HG02610 (cell line): ENCODE data around the gene MSX2.

Experiments
- ATAC-seq: cut with Tn5 transposase; IDR thresholded peaks from one replicate; pipeline ENCODE4 v1.9.1; 2021; ENCODE audit warnings: mild to moderate bottlenecking, moderate library complexity; ENCODE audit not compliant: unreplicated experiment

The MSX2 gene

DNA sequence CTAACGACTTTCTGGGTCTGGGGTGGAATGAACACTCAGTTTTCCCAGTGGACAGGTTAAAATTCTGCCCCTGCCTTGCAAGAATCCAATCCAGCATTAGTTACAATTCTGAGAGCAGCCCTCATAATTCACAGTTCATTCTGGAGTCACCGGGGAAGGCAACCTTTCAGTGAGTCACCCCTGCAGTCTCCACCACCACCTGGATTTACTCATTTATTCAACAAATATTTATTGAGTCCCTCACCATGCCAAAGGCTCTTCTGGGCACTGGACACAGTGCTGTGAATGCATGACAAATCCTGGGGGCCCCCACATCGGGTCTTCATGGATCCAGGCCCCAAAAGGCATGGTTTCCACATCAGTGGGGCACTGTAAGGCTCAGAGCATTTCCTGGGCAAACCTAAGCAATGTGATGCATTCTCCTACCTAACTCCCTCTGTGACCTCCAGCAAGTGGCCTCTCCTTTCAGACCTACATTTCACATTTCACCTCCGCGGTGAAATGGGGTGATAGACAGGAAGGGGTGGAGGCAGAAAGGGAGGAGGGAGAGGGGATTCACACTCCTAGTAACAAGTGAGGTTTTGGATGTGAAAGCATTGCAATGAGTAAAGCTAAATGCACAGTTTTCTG, 6.4 kb upstream of the MSX2 start:
- ATAC-seq = no peak

GRCh38 chr5:174718880-174719610, 5.3 kb upstream of the MSX2 start:
- ATAC-seq = no peak

DNA sequence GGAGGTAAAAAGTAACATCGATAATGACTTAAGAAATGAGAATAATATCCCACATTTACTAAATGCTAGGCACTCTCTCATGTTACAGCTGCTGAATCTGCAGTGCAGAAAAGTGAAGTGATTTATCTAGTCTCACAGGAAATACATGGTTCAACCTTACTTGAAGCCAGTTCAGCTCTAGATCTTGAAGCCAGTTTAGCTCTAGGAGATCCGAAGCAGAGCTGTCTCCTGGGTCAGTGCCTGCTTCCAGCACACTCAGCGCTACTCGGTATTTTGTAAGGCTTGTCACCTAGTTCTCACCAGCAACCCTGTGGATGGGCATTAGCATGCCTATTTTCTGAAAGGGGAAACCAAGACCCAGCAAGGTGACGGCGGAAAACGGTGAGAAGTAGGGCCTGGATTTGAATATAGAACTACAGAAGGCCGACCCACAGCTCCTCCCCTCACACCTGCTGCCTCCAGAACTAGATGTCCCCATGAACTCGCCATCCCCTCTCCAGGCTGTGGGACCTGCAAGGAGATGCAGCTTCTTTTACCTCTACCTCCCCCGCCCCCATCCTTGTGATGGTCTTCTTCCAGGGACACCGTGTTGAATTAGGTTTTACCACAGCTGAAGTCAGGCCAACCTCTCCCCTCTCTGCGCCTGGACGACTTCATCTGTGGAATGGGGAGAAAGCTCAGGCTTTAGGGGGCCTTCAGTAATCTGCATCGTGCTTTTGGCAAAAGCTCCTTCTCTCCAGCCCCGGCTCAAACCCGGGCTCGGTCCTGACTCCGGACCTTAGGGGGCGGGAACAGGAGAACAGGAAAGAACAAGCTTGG, 4.4 kb upstream of the MSX2 start:
- no peak for ATAC-seq

- ATAC-seq = no peak
These were observed 3.5 kb upstream of the MSX2 start for GRCh38 chr5:174720612-174721529.

GRCh38 chr5:174721530-174722432, 2.6 kb upstream of the MSX2 start:
- ATAC-seq = no peak

DNA sequence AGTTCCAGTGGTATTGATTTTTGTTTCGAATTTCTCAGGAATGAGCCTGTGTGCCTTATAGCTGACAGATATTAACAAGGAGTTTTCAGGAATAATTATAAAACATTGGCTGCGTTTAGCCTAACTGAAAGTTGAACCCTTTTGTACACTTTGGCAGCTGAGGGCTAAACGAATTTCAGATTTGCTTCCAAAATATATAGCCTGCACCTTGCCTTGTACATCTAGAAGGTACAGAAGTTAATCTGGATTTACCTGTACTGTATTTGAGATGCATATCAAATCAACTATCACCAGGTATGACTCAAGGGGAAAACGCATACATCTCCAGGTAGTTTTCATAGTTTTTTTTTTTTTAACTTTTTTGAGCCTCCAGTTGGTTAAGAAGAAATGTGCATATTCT, 1.9 kb upstream of the MSX2 start:
- ATAC-seq = no peak

- ATAC-seq = no peak
These were observed 935 bp upstream of the MSX2 start for GRCh38 chr5:174723315-174723978.

DNA sequence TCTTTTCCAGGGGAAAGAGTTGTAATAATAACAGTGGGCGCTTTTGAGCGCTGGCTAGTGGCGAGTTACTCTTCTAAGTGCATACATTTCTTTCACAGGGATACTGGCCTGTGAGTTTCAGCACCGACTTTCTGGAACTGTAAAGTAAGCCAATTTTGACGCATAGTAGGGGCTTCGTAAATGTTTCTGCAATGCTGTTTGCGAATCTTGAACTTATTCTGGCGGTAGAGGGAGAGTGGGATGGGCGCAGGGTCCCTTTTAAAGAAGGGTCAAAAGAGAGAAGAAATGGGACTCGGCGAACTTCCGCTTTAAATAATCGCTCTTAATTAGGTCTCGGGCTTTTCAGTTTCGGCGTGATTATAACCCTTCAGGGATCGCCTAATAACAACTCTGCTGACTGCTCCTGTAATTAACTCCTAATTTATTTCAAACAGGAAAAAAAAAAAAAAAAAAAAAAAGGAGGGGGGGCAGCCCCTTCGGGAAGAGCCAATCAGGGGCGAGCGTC, 351 bp upstream of the MSX2 start:
- no peak for ATAC-seq

GRCh38 chr5:174725261-174725990, 1.0 kb downstream of the MSX2 start:
- no peak for ATAC-seq

- no peak for ATAC-seq
These were observed 1.7 kb downstream of the MSX2 start for GRCh38 chr5:174725991-174726601.

- no peak for ATAC-seq
These were observed 2.8 kb downstream of the MSX2 start for GRCh38 chr5:174726916-174727793.

DNA sequence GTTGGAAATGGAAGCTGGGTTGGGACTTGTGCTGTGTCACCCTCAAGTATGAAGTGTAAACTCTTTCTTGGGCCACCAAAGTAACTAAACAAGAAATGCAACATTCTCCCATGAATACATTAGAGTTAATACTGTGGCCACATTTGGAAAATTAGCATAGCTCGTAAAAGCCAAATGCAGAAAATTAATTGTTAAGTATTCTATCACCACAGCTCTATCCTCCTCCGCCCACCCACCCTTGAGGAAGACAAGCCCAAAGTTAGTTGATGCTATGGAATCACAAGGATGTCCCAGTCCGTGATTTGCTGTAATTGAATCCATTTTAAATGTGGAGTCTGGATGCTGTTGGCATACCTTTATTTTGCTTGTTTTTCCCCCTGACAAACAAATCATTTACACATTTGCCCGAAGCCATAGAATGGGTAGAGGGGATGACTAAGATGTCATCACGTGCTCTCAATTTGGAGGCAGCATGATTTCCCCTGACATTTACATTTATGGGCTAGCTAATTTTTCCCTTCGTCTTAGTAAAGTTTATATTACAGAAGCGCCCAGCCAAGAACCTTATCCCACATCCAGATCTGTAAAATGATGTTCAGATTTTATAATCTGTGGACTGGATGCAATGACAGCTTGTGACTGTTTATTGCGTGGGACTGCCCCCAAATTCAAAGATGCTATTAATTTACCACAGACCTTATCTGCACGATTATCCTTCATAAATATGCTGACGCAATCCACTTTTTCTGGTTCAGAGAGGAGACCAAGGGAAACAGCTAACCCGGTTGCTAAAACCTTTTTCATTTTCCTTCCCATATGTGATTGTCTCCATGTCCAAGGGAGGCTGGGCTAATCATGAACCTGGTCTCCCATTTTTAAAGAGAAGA, 3.7 kb downstream of the MSX2 start:
- ATAC-seq = no peak

GRCh38 chr5:174729075-174729680, 4.8 kb downstream of the MSX2 start:
- ATAC-seq = no peak

GRCh38 chr5:174731214-174732035, 7.0 kb downstream of the MSX2 start:
- ATAC-seq = no peak
